BJ (cell line): ENCODE data around the gene FBXO3. TPM values are rescaled to one million over a fixed set of nuclear protein-coding genes. Genes with fewer than 3 reads are reported as not detected.
A peak's percentile ranks its signal among the peaks of the same experiment; 100 is the strongest.

Source experiments
- CTCF ChIA-PET: fragments of 350-600 bp; formaldehyde crosslinking; extraction: SDS; loops from one replicate; lab custom pipeline; 2021; ENCODE audit warnings: antibody characterized with exemption, inconsistent platforms; lab: Yijun Ruan, JAX
- POLR2A ChIA-PET: fragments of 300-600 bp; sonication (Branson Sonifier 250); formaldehyde crosslinking; extraction: SDS; loops from one replicate; lab custom pipeline; 2021; ENCODE audit warnings: antibody characterized with exemption; lab: Charles Lee
- DNase-seq: peaks from one replicate; pipeline ENCODE4 v3.0.0-alpha.2; 2011; ENCODE audit warnings: low read depth
- H3K27me3 ChIP-seq: 2 replicates; pipeline ENCODE4 v1.6.0; 2011; ENCODE audit warnings: low read length; ENCODE audit not compliant: control insufficient read depth, insufficient read depth
- H3K36me3 ChIP-seq: 2 replicates; pipeline ENCODE4 v1.5.1; 2011; ENCODE audit warnings: low read length; ENCODE audit not compliant: control insufficient read depth, insufficient read depth
- H3K4me3 ChIP-seq: 2 replicates; pipeline ENCODE4 v1.5.1; 2011; ENCODE audit warnings: low read depth, mild to moderate bottlenecking, control low read depth, low read length
- polyA plus RNA-seq: library from polyadenylated mRNA; depleted of rRNA; stranded (reverse); fragments of >200 nt; gene quantifications from 2 replicates; pipeline ENCODE4 v1.2.3, GENCODE V29; 2011
- TF ChIP-seq, protein P1 (sequence below): IDR thresholded peaks from 2 replicates; pipeline ENCODE4 v1.5.1; 2011; ENCODE audit warnings: low read depth, mild to moderate bottlenecking, control low read depth, inconsistent platforms, low read length, moderate library complexity; ENCODE audit not compliant: insufficient read depth

Gene FBXO3
- polyA plus RNA-seq, 1 experiment: 22.8 TPM

DNA sequence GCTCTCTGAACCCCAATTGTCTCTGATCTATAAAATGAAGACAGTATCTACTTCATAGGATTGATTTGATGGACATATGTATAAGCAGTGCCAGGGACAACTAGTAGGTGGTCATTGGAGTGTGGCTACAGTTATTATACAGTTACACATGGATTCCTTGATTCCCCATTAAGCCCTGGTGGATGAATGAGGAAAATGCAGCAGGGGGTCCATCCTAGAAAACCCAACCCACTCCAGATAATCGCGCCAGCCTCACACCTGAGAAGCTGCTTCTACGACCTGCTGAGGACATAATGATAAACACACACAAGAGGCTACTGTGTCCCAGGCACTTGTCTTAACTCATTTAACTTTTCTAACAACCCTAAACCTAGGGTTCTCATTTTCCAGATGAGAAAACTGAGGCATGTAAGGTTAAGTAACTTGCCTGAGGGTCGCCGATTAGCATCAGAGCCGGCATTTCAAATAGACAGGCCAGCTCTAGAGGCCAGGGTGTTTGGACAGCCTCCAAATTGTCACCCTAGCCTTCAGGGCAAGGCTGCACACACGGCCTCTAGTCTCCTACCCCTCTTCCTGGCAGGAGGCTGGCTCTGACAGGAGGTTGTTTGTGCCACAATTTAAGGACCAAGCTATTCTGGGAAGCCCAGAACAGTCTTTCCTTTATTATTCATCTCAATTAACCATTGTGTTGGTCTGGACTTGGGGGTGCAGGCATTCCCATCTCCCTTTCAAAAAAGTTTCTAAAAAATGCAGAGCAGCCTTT lies 69.9 kb downstream of the FBXO3 start:
- no peak overlapping the region for H3K4me3 ChIP-seq
- peaks cover 4% of the 10 kb centered on the region for H3K36me3 ChIP-seq
- no peak for DNase-seq
- TF ChIP-seq, protein P1, sequence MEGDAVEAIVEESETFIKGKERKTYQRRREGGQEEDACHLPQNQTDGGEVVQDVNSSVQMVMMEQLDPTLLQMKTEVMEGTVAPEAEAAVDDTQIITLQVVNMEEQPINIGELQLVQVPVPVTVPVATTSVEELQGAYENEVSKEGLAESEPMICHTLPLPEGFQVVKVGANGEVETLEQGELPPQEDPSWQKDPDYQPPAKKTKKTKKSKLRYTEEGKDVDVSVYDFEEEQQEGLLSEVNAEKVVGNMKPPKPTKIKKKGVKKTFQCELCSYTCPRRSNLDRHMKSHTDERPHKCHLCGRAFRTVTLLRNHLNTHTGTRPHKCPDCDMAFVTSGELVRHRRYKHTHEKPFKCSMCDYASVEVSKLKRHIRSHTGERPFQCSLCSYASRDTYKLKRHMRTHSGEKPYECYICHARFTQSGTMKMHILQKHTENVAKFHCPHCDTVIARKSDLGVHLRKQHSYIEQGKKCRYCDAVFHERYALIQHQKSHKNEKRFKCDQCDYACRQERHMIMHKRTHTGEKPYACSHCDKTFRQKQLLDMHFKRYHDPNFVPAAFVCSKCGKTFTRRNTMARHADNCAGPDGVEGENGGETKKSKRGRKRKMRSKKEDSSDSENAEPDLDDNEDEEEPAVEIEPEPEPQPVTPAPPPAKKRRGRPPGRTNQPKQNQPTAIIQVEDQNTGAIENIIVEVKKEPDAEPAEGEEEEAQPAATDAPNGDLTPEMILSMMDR: peak; percentile 21; the same call in 1 of the 2 replicates
- ChIA-PET CTCF (interaction anchor here (0.8 to 2.8 kb wide), 3 partner anchors 11 to 343 kb away, joined by 3 to 9 read pairs (median 3); no protein-coding TSS in a partner anchor), POLR2A (no interaction called here)
- H3K27me3 ChIP-seq: no peaks in the 10 kb centered on the region

DNA sequence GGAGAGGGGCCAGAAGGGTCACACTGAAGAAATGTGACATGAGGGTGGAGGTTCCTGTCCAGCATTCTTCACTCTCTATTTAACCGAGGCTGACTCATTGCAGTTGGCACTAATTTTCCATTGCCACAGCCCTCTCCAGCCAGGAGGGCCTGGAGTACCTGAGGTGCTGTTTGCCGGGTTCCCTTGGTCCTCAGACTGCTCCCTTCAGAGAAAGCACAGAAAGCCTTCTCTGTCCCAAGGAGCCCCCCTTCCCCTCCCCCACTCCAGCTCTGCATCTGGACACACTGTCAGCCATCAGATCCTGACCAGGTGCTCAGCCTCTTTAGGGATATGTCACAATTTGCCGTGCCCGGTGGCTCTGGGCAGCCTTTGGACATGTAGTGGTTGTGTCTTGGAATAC lies 70.5 kb downstream of the FBXO3 start:
- CTCF ChIA-PET: interaction anchor here (0.8 to 2.8 kb wide), 3 partner anchors 12 to 342 kb away, joined by 3 to 9 read pairs (median 3); no protein-coding TSS in a partner anchor
- Histone ChIP-seq H3K36me3 (peaks cover 4% of the 10 kb centered on the region), H3K27me3 (no peaks in the 10 kb centered on the region), H3K4me3 (no peak overlapping the region)
- TF ChIP-seq, protein P1: no peak
- POLR2A ChIA-PET: interaction anchor here (0.6 kb wide), 1 partner anchor 13 kb away, joined by 3 read pairs; no protein-coding TSS in a partner anchor
- DNase-seq: no peak

DNA sequence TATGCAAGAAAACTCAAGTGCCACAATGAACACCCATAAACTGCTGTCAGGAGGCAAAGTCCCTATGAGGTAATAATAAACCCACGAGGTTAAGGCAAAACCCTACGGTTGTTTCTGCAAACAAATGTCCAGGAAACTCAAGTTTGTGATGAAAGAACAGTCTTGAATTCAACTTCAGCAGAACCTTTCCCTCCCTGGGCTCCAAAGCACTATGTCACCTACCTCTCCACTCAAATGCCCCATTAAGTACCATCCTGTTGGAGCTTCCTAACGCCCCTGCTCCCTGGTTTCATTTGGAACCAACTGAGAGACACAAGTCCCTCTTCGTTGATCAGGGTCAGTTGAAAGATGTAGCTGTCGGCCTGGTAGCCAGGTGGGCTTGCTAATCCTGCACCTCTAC lies 71.1 kb downstream of the FBXO3 start:
- TF ChIP-seq, protein P1: no peak
- CTCF ChIA-PET: interaction anchor here (1.4 to 2.3 kb wide), 2 partner anchors 13 to 342 kb away, joined by 3 to 8 read pairs; no protein-coding TSS in a partner anchor
- no peak for DNase-seq
- H3K4me3 ChIP-seq: no peak overlapping the region
- no peaks in the 10 kb centered on the region for H3K27me3 ChIP-seq
- POLR2A ChIA-PET: interaction anchor here (0.6 kb wide), 1 partner anchor 13 kb away, joined by 3 read pairs; no protein-coding TSS in a partner anchor
- peaks cover 4% of the 10 kb centered on the region for H3K36me3 ChIP-seq

DNA sequence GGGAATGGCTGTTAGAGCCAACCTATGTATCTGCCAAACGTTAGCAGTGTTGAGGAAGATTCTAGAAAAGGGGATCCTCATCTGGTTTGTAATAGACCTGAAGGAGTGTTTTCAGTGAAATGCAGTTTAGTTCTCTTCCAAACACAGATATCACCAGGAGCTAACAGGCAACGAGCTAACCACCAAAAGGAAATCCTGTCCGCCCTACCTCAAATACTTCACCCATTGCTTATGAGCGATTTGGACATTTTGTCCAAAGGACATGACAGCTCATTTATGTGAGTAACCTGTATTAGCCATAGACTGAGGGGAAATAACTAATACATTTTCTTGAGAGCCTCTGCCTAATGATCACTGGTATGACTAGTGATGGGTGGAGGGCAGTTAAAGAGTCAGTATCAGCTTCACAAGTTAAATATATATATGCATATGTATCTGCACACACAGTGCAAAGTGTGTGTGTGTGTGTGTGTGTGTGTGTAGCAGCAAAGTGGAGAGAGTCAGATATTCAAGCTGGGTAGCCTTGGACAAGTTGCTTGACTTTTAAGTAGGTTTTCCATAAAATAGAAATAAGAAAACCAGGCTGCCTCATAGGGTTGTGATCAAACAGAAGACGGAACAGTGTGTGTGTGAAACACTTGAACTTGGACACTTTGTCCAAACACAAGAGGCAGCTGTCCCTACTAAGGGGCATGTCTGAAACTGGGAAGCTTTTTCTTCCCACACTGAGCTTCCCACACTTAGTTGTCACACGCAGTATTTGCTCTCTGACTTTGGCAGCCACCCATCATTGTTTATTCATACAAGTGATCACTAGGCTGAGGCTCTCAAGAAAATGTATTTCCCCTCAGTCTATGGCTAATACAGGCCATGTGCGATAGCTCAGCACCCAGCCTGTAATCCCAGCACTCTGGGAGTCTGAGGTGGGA lies 72.8 kb downstream of the FBXO3 start:
- CTCF ChIA-PET: interaction anchor here (0.9 to 2.3 kb wide), 4 partner anchors 15 to 128 kb away, joined by 4 to 8 read pairs (median 6); no protein-coding TSS in a partner anchor
- DNase-seq: no peak
- H3K36me3 ChIP-seq: peaks cover 2% of the 10 kb centered on the region; the same call in 1 of the 2 replicates
- peak overlapping the region; percentile 51 for H3K4me3 ChIP-seq
- TF ChIP-seq, protein P1: no peak
- H3K27me3 ChIP-seq: no peaks in the 10 kb centered on the region
- POLR2A ChIA-PET: interaction anchor here (0.6 kb wide), 2 partner anchors 35 to 302 kb away, joined by 3 to 23 read pairs; no protein-coding TSS in a partner anchor
